KG1 (cell line): ENCODE data around the gene WHAMM.
A peak's percentile ranks its signal among the peaks of the same experiment; 100 is the strongest.
"Not testable (repeated sequence)": the region's sequence is repeated elsewhere in the genome, so short reads cannot be mapped to it uniquely, and the experiment has no call there.

Experiments used
- DNase-seq: peaks from one replicate; lab custom pipeline; 2025; lab: John Stamatoyannopoulos, UW

Gene WHAMM, protein sequence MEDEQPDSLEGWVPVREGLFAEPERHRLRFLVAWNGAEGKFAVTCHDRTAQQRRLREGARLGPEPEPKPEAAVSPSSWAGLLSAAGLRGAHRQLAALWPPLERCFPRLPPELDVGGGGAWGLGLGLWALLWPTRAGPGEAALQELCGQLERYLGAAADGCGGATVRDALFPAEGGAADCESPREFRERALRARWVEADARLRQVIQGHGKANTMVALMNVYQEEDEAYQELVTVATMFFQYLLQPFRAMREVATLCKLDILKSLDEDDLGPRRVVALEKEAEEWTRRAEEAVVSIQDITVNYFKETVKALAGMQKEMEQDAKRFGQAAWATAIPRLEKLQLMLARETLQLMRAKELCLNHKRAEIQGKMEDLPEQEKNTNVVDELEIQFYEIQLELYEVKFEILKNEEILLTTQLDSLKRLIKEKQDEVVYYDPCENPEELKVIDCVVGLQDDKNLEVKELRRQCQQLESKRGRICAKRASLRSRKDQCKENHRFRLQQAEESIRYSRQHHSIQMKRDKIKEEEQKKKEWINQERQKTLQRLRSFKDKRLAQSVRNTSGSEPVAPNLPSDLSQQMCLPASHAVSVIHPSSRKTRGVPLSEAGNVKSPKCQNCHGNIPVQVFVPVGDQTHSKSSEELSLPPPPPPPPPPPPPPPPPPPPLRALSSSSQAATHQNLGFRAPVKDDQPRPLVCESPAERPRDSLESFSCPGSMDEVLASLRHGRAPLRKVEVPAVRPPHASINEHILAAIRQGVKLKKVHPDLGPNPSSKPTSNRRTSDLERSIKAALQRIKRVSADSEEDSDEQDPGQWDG

GRCh38 chr15:82809308-82810060, at the start of gene WHAMM:
Gene WHAMM, plus strand, starts transcription at chr15:82809628. Its CDS starts 99 bp downstream, at chr15:82809727.
- DNase-seq: peak; percentile 95

DNA sequence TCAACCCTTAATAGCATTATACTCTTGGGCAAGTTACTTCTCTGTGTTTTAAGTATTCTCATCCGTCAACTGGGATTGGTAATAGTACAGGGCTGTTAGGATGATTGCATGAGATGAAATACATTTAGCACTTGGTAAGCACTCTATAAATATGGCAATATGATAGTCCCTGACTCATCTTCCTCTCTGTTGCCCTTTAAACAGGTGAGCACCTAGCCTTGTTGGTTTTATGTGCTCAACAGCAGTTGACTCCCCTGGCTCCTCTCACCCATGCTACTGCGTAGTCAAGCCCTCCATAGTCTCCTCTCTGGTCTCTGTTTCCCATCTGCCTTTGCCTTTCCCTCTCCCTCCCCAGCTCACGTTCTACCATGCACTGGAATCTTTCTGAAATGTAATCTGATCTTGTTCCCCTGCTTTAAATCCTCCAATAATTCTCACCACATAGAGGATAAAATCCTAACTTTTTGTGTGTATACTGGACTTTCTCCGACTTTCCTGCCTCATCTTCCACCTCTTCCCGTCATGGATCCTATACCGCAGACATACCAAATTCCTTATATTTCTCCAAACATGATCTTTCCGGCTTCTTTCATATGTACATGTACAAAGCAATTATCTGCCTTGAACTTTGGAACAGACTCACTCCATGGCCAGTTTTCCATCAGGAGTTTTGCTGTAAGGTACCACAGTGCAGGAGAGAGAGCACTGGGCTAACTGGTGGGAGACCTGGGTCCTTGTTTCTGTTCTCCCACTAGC, 45.9 kb upstream of the WHAMM start:
- DNase-seq: no peak

GRCh38 chr15:82764117-82764490, 45.3 kb upstream of the WHAMM start:
- DNase-seq: no peak

GRCh38 chr15:82764740-82765139, 44.7 kb upstream of the WHAMM start:
- DNase-seq: no peak

- not testable (repeated sequence) for DNase-seq
These were observed 43.2 kb upstream of the WHAMM start for GRCh38 chr15:82766201-82766600.

- no peak for DNase-seq
These were observed 42.1 kb upstream of the WHAMM start for GRCh38 chr15:82767163-82767829.

DNA sequence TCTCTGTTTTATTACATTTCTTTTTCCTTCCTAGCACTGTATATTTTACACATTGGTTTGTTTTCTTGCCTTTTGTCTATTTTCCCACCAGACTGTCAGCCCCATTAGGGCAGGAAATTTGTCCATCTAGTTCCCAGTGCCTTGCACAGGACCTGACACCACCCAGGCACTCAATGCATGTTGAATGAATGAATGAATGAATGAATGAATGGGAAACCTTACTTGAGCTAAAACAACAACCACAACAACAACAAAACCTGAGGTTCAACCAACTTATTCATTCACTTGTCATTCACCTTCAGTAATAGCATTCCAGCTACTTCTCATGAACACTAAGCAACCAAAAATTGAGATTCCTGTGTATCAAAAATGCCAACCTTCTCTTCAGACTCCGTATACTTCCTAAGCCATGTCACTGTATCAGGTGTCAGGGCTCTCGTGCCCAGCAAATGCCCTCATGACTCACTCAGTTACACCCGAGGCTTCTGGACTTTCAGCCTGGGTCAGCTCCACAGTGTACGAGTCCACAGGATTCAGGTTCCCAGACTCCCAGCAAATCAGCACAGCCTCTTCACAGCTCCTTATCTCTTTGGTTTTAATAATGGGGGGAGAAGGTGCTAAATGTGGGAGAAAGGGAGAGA, 40.9 kb upstream of the WHAMM start:
- no peak for DNase-seq

GRCh38 chr15:82771789-82772607, 37.4 kb upstream of the WHAMM start:
- DNase-seq: no peak

DNA sequence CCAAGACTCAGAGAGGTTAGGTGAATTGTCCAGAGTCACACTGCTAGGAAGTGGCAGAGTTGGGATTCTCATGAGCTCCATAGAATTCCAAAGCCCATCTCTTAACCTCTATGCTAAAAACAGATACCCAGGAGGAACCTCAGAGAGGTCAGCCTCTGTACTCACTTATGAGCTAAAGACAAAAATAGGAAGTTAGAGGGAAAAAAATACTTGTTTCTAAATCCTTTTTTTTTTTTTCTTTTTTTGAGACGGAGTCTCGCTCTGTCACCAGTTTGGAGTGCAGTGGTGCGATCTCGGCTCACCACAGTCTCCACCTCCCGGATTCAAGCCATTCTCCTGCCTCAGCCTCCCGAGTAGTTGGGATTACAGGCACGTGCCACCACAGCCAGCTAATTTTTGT, 34.9 kb upstream of the WHAMM start:
- DNase-seq: no peak

- no peak for DNase-seq
These were observed 30.7 kb upstream of the WHAMM start for GRCh38 chr15:82778755-82779154.

- no peak for DNase-seq
These were observed 28.1 kb upstream of the WHAMM start for GRCh38 chr15:82781349-82781748.

DNA sequence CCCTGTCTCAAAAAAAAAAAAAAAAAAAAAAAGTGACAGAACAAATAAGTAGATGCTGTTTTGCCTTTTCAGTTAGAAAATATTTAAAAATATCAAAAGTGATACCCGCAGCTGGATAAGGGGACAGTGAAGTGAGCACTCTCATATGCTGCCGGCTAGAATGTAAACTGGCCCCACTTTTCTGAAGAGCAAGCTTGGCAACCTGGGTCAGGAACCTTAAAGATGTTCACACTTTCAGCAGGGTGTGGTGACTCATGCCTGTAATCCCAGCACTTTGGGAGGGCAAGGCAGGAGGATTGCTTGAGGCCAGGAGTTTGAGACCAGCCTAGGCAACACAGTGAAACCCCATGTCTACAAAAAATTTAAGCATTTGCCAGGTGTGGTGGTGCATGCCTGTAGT, 20.9 kb upstream of the WHAMM start:
- DNase-seq: no peak

- DNase-seq: no peak
These were observed 19.9 kb upstream of the WHAMM start for GRCh38 chr15:82789491-82789890.

GRCh38 chr15:82790321-82790720, 19.1 kb upstream of the WHAMM start:
- no peak for DNase-seq

DNA sequence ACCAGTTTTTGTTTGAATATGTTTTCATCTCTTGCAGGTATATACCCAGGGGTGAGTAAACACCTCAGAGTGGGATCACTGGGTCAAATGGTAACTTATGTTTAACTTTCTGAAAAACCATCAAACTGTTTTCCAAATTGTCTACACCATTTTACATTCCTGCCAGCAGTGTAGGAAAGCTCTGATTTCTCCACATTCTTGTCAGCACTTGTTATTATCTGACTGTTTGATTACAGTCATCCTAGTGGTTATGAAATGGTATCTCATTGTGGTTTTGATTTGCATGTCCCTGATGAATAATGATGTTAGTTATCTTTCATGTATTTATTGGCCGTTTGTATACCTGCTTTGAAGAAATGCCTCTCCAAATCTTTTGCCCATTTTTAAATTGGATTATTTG, 17.4 kb upstream of the WHAMM start:
- no peak for DNase-seq

DNA sequence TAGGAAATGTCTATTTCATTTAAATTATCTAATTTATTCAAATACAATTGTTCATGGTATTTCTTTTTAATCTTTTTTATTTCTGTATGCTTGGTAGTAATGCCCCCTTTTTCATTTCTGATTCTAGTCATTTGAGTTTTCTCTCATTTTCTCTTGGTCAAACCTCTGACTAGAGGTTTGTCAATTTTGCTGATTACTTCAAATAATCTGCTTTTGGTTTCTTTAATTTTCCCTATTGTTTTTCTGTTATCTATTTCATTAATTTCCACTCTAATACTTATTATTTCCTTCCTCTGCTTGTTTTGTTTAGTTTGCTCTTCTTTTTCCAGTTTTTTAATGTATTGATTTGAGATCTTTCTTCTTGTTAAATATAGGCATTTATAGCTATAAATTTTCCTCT, 15.7 kb upstream of the WHAMM start:
- DNase-seq: no peak

DNA sequence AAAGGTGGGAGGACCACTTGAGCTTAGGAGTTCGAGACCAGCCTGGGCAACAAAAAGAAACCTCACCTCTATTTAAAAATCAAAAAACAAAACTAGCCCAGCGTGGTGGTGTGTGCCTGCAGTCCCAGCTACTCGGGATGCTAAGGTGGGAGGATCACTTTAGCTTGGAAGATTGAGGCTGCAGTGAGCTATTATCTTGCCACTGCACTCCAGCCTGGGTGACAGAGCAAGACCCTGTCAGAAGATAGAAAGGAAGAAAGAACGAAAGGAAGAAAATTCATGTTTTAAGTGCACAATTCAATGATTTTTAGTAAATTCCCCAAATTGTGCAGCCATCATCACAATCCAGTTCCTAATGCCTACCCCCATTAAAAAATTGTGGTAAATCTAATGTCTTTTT, 11.3 kb upstream of the WHAMM start:
- no peak for DNase-seq

- no peak for DNase-seq
These were observed 10.8 kb upstream of the WHAMM start for GRCh38 chr15:82798531-82799166.

DNA sequence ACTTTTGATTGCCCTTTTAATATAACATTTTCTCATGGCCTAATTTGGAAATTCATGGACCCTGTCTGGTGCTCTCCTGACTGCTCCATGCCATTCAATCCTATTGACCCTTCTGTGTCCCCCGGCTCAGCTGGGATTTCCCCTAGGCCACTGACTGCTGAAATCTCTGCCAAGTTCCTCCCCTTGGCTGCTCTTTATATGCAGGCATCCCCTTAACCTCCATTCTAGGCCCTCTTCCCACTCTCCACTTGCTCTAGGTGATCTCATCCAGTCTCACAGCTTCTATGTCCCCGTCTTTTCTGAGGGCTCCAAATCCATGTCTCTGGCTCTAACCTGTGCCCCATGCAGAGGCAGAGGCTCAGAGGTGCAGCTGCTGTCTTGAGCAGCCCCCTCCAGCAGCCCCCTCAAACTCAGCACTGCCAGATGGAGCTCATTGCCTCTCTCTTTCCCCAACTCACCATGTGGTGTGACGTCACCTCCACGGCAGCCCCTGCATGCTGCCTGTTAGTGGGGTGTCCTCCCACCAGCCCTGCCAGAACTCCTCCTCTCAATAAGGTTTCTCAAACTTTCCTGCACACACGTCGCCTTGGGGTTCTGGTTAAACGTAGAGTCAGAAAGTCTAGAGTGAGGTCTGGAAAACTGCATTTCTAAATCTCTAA, 10.1 kb upstream of the WHAMM start:
- no peak for DNase-seq
